Right hindlimb (tissue), 1 donor: ENCODE results near the gene ULK4.

Experiments
- DNase-seq: peaks from one replicate; pipeline ENCODE4 v3.0.0-alpha.2; 2018

ULK4 gene

GRCh38 chr3:41334426-41334825, 627.5 kb downstream of the ULK4 start:
- no peak for DNase-seq

- no peak for DNase-seq
Measured at GRCh38 chr3:41331041-41331440, 630.9 kb downstream of the ULK4 start.

GRCh38 chr3:41330465-41330864, 631.4 kb downstream of the ULK4 start:
- DNase-seq = peak; percentile 23

- no peak for DNase-seq
Measured at GRCh38 chr3:41329881-41330280, 632.0 kb downstream of the ULK4 start.

- DNase-seq = no peak
Measured at GRCh38 chr3:41328926-41329325, 633.0 kb downstream of the ULK4 start.

- DNase-seq = no peak
Measured at GRCh38 chr3:41327718-41328117, 634.2 kb downstream of the ULK4 start.

- no peak for DNase-seq
Measured at GRCh38 chr3:41324156-41324475, 637.8 kb downstream of the ULK4 start.

GRCh38 chr3:41323467-41324155, 638.3 kb downstream of the ULK4 start:
- DNase-seq = no peak

GRCh38 chr3:41321642-41321980, 640.3 kb downstream of the ULK4 start:
- no peak for DNase-seq

GRCh38 chr3:41320953-41321641, 640.8 kb downstream of the ULK4 start:
- DNase-seq = no peak

- DNase-seq = no peak
Measured at GRCh38 chr3:41318520-41318919, 643.4 kb downstream of the ULK4 start.

DNA sequence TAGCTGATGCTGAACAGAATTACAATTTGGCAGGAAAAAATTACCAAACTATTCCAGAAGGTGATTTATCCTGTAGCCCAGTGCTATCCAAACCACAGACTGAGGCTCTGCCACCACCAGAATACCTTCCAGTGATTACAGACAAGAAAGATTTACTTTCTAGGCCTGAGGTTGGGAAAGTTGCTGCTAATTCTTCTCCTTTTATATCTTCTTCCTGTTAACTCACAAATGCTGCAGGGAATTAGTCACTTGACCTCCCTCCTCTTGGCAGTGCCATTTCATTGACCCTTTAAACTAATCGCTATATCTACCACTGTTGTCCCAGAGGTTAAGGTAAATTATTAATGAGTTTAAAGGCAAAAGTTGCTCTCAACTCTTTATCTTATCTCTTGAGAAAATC, 644.2 kb downstream of the ULK4 start:
- no peak for DNase-seq

- DNase-seq = no peak
Measured at GRCh38 chr3:41317298-41317697, 644.6 kb downstream of the ULK4 start.

DNA sequence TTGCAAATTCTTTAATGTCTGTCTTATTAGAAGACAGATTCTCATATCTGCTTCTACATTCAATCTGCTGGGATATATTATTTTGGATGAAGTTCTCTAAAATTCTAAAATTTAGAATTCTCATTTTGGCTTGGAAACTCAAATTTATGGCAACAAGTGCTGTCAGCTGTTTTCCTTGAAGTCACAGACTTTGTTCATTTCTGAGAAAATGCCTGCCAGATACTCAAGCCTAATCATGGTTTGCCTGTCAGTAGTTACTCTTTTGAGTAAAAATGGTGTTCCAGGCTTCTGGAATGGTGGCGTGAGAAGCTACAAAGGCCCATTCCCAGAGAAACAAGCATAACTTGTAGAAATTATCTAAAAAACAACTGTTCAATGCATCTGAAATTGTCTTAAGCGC, 646.8 kb downstream of the ULK4 start:
- DNase-seq = no peak

DNA sequence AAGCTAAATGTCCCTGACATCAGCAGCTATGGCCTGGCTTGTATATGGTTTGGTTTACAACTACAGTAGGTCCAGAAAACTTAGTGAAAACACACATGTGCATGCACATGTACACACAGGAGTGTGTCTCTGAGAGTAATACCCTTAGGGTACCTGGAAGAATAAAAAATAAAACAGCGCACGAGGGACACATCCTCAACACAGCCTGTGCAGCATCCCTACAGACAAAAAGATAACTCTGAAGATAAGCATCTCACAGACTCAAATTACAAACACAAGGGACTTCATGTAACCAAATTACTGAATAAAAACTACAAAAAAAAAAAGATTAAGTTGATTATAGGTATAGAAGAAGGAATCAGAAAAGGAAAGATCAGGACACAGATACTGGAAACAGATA, 653.8 kb downstream of the ULK4 start:
- DNase-seq = no peak

- no peak for DNase-seq
Measured at GRCh38 chr3:41307065-41307464, 654.8 kb downstream of the ULK4 start.

DNA sequence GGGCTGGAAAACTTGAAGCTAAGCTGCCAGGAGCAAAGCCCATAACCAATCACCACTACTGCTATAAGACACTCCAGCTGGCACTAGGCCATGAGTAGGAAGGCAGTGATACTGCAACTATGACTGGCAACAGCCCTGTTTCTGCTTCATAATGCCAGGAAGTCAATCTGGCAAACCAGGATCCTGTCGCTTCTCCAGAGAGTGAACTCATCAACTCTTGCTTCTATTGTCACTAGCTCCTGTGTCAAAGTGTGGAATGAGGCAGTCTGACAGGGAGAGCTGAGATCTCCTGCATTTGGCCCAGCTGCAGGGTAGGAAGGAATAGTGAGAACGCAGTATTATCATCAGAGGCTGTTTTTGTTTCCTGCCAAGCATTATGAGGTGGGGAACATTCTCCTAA, 657.3 kb downstream of the ULK4 start:
- DNase-seq = peak; percentile 59

DNA sequence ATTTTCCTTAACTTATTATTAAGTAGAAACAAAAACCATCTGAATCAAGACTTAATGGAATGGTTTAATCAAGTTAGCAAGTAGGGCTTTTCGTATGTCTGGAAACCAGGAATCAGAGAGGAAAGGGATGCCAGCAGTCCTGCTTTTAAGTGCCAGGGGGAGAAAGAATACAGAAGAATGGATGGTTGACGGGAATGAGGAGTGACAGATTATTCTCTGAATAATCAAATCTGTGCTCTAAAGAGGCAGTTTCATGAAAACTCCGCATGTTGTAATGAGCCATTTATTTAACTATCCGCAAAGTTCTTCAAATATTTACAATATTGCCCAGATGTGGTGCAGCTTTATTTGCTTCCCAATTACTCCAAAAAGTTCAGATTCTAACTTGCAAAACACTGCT, 659.6 kb downstream of the ULK4 start:
- no peak for DNase-seq

DNA sequence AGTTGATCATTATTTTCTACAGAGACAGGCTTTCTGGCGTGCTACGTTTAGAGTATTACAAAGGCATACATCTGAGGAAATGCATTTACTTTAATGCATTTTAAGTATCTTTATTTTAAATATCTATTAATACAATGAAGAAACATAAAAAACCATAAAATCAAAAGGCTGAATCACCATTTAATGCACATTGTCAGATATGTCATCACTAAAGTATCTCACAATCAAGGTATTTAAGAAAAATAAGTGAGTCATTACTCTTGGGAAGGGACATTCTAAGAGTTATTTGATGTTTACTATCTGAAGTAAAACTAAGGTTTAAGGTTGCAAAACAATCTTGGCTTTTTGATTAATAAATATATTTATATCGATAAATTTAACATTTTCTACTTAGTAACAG, 660.4 kb downstream of the ULK4 start:
- DNase-seq = no peak

GRCh38 chr3:41299036-41299435, 662.9 kb downstream of the ULK4 start:
- no peak for DNase-seq

DNA sequence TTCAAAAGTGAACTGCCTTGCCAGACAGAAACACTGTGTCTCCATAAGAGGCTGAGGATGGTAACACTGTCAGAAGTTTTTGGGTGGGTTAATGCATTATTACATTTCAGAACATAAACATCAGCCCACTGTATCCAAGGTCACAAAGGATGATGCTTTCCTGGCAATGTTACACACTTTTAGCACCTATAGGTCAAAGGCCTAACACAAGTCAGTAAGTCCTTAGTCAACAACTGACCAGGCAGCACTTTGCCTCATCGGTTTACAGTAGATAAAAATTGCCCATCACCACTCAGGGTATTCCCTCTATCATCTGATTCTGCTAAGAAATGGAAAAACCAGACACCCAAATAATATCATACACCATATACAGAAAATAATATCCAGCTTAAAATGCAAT, 664.2 kb downstream of the ULK4 start:
- no peak for DNase-seq

GRCh38 chr3:41296556-41296955, 665.3 kb downstream of the ULK4 start:
- no peak for DNase-seq

DNA sequence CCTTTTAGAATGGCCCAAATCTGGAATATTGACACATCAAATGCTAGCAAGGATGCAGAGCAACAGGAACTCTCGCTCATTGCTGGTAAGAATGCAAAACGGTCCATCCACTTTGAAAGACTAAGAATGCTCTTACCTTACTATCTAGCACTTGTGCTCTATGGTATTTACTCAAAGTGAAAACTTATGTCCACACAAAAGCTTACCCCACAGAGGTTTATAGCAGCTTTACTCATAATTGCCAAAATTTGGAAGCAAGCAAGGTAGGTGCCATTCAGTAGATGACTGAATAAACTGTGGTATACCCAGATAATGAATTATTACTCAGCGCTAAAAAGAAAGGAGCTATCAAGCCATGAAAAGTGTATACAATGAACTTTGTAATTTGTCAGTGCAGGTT, 666.2 kb downstream of the ULK4 start:
- no peak for DNase-seq

DNA sequence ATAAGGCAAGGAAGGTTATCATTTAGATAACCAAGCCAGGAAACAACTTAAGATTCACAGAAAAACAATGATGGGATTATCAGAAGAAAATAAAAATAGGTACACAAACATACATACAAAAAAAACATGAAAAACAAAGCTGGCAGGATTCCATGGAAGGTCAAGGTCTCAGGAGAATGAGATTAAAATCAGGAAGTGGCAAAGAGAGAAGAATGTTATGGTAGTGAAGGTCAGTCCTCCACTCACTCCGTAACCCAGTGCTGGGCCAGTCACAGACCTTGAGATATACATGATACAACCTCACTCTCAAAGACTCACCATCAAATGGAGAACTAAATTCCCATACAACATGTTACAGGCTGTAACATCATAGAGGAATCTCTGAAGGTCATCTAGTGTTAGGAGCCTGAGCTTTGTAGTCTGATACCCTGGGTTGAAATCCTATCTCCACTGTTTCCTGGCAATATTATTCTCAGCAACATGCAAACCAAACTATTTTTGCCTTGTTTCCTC, 668.7 kb downstream of the ULK4 start:
- no peak for DNase-seq

DNA sequence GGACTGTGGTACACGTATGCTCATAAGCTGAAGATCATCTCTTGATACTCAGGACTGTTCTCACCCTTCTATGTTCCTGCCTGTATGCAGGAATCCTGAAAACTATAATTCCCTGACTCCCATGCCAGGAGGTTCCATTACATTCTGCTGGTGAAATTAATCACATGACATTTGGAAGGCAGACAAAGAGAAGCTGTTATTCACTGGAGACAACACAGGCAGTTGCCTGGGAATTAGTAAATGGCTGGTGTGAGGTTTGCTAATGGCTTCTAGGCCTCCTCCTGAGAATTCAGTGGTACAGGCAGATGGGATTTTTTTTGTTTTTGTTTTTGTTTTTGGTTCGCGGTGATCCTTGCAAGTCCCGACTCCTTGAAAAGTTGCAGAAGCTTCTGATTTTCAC, 671.2 kb downstream of the ULK4 start:
- DNase-seq = no peak
